Kasumi-1 (cell line): Measurements from ENCODE around the gene ZNF746.

Experiments
- DNase-seq, 2 experiments: peaks; one replicate each; lab custom pipeline; 2025; lab: John Stamatoyannopoulos, UW

The ZNF746 gene

DNA sequence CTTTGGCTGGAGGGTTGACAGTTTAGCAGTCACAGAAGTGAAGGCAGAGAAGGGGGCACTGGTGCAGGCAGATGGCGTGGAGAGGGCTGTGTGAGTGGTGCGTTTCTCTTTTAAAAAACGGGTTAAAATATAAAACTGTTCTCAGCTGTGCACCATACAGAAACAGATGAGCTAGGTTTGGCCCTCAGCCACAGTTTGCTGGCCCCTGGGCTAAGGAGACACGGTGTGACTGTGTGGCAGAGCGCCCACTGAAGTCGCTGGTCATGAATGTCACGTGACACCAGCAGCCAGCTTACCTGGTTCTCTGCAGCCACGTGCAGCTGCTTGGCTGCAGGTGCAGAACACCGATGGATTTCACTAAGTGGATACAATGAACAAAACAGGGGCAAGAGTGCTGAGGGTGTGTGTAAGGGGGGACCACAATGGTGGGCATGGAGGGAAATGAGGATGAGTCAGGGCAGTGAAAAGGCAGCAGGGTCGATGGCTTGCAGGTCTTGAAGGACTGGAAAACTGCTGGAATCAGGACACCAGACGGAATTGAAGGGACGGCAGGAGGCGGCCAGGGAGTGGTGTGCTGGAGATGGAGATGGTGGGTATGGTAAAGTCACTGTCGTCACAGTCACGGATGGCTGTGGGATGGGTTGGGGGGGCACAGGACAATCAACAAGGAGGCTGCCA lies 7.4 kb downstream of the ZNF746 start:
- DNase-seq: no peak

DNA sequence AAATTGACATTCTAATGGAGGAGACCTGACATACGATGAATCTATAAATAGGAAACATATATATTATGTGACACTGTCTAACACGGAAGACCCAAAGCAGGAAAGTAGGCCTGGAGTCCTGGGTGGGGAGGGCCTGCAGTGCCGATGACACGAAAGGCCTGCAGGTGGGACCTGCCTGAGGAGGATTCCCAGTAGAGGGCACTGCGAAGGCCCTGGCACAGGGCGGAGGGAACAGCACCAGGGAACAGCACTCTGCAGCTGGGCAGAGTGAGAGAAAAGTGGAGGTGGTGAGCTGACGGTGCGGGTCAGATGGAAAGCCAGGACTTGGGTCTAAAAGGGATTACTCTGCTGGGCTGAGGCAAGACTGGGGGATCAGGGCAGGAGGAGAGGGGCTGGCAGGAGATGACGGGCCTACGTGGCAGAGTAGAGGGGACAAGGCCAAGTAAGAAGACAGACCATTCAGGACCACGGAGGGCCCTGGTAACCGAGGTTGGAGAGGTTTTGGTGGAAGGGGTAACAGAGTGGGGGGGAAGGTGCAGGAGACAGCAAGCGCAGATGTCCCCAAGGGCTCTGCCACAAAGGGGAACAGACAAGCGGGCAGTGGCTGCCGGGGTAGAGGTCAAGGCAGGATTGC lies 8.1 kb downstream of the ZNF746 start:
- no peak for DNase-seq

DNA sequence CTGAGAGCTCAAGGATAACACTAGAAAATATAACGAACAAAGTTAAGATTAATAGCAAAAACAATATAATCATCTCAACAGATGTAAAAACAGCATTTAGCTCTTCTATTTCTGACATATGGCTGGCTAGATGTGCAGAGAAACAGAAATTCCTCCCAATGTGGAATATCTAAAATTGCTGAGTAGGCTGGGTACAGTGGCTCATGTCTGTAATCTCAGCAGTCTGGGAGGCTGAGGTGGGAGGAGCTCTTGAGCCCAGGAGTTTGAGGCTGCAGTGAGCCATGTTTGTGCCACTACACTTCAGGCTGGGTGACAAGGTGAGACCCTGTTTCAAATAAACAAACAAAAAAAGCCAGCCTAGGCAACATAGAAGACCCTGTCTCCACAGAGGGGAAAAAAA lies 18.0 kb downstream of the ZNF746 start:
- no peak for DNase-seq

DNA sequence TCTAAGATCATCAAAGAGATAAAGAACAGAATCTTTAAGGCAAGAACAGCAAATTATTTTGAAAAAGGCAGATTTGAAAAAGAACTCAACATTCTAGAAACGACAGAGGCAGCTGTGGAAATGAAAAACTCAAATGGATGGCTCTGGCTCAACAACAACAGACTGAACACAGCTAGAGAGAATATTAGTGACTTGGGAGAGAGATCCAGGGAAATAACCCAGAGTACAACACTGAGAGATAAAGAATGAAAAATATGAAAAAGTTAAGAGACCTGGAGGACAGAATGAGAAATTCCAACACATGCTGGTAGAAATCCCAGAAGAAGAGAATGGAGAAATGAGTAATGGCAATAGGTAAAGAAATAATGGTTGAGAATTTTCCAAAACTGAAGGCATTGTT lies 18.9 kb downstream of the ZNF746 start:
- DNase-seq: no peak

DNA sequence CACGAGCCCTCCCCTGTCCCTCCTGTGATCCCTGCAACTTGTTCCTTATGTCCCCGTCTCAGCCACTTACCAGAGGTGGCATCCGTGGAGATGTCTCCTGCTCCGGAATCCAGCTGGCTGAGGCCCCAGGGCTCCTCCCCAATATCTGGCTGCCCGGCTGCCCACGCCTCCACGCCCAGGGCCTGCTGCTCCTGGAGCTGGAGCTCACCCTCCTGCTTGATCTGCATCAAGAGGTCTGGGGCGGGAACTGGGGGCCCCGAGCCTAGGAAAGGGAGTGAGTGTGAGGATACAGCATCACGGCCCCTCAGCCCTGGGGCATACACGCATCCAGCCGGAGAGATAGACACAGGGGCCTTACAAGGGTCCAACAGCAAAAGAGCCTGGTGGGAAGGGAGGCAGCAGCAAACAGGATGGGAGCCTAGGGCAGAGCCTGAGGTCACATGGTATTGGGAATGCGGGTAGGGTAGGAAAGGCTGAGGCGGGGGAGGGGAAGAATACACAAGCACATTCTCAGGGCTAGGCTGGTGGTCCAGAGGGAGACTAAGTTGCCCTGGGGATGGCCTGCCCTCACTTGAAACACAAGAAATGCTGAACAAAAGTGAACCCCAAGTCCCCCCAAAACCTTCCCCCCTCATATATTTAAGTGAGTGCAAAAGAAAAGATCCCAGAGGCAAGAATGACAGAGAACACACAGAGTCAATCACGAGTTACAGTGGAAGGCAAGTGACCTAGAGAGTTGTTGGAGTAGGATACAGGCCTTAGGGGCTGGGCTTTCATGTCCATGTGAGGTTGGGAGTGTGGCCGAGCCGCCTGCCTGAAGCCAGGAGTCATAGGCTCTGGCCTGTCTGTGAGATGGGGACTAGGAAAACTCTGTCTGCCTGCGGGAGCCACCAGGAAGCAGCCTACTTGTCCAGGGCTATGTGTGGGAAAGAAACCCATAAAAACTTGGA lies 19.8 kb downstream of the ZNF746 start:
- DNase-seq: no peak

DNA sequence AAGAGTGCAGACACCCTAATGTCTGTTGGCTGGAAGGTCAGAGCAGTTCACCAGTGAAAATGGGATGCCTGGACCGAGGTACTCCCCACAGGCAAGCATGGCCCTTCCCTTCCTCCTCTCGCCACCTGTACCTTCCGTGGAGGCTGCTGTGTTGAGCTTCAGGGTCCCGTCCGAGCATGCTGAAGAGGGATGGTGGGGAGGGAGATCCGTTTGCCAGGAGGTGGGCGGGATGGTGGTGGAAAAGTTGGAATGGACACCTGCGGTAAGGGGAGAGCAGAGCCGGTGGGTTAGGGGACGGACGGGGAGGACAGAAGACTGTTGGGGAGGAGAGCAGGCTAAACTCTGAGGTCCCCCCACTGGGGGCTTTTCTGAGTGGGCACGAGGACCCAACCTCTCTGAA lies 20.8 kb downstream of the ZNF746 start:
- DNase-seq: no peak

DNA sequence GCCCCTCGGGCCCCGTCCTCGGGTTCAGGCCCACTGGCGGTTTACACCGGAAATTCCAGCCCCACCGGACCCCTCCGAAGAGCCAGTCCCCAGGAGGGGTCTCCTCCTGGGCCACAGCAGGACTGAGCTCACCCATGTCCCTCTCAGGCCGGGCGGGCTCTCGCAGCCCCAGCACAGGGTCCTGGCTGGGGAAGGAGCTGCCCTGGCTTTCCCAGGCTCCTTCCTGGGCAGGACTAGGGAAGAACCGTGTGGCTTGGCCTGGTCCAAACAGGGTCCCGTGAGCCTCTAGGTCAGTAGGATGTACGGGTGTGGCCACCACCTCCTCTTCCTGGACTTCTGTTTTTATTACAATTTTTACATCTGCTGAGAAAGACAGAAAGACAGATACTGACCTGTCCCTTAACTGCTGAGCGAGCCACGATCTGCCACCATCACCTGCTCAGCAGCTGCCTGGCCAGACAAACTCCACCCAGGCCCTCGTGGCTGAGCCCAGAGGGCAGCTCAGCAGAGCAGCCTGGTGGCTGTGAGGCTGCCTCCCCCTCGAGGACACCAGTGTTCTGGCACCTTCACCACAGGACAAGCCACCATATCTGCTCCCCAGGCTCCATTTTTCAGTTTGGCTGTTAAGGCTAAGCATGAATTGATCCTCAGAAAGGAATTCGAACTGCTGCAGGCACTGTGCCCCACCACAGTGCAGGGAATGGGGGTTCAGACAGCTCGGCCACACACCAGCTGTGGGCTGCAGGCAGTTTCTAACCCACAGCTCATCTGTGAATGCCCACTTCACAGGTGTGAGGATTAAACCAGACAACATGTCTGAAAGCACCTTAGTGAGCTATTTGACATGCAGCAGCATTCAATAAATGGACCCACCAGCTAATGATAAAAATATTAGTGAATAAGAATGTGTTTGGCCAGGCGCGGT lies 22.2 kb downstream of the ZNF746 start:
- no peak for DNase-seq

DNA sequence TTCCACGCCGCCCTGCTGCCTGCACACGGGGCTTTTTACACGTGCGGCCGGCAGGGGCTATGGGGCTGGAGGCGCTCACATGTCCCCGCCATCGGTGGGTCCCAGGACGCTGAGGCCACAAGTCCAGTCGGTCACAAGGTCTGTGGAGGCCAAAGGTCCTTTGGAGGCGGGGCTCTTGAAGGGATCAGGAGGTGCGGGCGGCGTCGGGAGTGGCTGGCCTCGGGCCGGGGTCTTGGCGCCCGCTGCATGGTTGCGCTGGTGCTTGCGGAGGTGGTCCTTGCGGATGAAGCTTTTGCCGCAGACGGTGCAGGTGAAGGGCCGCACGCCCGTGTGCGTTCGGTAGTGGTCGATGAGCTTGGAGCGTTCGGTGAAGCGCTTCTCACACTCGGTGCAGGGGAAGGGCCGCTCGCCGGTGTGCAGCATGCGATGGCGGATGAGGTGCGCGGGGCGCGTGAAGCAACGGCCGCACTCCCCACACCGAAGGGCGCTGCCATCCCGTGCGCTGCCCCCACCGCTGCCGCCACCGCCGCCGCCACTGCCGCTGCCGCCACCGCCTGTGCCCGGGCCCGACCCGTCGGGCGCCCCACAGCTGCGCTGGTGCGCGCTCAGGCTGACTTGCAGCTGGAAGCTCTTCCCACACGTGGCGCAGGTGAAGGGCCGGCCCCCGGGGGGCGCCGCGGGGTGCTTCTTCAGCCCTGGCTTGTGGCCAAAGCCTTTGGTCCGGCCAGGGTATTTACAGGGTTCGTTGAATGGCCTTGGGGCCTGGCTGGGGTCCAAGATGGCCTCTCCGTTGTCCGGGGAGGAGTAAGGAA lies 23.1 kb downstream of the ZNF746 start:
- no peak for DNase-seq

DNA sequence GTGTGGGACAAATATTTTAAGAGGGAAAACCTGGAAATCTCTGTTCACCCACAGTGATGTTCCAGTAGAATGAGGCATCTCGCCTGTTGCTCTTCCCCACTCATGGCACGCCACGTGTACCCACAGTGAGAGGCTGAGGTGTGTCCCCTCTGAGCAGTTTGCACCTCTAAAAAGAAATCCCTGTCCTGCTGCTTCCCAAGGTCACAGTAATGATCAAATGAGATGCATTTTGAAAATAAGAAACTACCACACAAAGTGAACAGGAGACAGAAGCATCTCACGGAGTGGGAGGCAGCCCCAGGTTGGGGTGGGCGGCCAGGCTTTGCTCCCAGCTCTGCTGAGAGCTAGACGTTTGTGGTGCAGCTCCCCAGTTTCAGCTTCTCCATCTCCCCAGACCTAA lies 24.4 kb downstream of the ZNF746 start:
- DNase-seq: no peak

DNA sequence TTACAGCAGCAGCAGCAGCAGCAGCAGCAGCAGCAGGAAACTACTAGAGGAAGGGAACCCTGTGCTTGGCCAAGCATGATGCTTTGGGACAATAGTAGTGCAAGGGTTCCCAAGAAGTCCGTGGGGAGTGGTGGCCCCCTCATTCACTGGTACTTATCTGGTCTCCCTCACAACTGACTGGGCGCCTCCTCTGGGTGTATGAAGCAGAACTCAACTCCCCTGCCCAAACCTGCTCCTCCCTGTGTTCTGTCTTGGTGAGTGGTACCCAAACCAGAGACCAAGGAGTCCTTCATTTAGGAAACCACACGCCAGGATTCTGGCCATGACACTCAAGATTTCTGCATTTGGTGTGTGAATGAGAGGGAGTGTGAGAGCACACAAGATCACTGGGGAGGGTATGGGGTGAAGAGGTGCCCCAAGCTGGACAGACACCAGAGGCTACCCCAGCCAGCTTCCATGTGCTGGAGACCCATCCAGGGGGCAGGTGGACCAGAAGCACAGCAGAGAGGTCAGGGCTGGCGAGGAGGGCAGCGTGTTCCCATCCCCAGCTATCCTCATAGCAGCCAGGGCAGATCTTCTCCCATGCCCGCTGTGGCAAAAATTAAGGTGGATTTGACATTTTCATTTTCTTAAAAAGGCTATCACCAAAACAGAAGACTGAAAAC lies 26.2 kb downstream of the ZNF746 start:
- no peak for DNase-seq

DNA sequence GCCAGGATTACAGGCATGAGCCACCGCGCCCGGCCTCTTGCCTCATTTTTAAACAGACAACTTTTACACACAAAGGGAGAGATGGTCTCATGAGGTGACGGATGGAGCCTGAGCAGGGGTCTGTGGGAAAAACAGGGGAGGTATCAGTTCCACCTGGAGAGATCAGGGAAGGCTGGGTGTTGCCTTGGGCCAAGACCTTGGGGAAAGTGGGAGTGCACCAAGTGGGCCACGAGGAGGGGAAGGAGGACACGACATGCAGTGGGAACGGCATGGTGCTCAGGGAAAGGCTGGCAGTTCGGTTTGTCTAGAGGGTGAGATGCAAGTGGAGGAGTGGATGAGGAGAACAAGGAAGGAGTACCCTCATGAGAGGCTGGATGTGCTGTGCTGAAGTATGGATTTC lies 27.8 kb downstream of the ZNF746 start:
- DNase-seq: no peak

DNA sequence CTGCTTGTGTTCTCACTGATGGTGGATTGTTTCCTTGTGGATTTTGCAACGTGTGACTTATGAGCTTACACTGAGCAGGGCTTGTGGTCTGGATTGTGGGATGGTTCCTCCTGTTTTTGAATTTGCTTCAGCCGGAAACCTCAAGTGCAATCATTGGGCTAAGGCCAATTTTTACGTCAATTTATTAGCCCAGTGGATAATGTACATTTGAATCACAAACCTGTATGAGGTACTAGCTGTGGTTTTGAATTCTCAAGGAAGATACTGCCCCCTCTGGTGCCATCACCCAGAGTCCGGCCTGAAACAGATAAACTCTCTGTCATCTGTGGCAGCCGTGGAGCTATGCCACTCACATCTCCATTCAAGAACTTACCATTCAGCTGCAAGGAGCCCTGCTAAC lies 29.4 kb downstream of the ZNF746 start:
- peak in 1 of 2 experiments; percentile 23 for DNase-seq

DNA sequence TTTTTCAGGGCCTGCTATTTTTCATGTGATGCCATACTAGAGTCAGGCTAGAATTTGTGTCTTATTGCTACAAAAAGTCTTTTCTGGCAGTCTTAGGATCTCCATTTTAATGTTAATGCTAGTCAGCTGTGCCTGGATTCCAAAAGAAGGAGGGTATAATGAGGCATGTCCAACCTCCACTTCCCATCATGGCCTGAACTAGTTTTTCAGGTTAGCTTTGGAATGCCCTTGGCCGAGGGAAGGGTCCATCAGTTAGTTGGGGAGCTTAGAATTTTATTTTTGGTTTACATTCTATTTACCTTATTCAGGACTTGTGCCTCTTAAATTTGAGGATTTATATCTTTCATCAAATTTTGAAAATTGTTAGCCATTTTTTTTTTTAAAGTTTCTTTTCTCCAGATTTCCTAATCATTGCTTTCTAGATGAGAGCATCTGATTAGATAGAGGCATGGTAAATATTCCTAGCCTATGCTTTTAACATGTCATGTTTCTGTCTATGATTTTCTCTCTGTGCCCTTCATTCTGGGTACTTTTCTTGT lies 30.2 kb downstream of the ZNF746 start:
- DNase-seq: no peak

DNA sequence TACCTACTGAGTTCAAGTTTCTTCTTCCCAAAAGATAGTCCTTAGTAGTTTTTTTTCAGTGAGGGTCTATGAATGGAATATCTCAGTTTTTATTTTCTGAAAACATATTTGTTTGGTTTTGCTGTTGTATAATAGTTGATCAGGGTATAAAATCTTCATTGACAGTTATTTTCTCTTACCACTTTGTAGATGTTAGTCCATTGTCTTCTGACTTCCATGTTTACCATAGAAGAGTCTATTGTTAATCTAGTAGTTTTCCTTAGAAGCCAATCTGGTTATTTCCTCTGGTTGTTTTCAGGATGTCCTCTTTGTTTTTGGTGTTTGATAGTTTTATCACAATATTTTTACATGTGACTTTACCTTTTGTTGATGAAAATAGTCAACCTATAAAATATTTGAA lies 31.2 kb downstream of the ZNF746 start:
- DNase-seq: no peak

DNA sequence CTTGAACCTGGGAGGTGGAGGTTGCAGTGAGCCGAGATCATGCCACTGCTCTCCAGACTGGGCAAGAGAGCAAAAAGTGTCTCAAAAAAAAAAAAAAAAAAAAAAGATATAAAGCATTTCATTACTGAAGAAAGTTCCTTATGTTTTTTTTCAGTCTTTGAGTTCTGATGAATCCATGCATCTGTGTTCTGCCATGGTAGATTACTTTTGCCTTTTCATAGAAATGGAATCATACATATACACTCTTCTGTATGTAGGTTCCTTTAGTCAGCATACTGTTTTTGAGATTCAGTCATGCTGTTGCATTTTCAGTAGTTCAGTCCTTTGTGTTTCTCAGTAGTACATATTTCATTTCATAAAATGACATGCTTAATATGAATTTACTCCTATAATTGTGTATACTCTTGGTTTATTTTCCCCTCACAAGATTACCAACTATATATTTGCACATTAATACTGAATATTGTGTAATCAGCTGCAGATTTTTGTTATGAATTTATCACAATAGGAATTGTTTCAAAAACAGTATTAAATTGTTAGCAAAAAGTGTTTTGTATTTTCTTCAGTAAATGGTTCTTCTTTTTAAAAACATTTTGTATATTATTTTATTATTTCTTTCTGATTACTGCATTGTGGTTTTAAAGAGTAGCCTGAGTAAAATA lies 34.0 kb downstream of the ZNF746 start:
- DNase-seq: no peak

DNA sequence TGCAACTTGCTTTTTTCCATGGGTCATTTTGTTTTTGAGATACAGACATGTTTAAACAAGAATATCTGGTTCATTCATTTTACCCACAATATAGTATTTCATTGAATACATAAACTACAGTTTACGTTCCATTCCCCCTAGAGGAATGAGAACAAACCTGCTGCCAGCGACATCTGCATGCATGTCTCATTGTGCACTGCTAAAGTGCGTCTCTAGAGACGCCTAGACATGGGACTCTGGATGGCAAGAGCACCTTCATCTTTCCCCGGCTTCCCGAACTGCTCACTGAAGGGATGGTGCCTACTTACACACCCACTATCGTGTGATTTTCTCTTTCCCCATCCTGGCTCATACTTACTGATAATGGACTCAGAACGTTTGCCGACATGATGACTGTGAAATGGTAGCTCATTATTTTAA lies 35.5 kb downstream of the ZNF746 start:
- DNase-seq: no peak

DNA sequence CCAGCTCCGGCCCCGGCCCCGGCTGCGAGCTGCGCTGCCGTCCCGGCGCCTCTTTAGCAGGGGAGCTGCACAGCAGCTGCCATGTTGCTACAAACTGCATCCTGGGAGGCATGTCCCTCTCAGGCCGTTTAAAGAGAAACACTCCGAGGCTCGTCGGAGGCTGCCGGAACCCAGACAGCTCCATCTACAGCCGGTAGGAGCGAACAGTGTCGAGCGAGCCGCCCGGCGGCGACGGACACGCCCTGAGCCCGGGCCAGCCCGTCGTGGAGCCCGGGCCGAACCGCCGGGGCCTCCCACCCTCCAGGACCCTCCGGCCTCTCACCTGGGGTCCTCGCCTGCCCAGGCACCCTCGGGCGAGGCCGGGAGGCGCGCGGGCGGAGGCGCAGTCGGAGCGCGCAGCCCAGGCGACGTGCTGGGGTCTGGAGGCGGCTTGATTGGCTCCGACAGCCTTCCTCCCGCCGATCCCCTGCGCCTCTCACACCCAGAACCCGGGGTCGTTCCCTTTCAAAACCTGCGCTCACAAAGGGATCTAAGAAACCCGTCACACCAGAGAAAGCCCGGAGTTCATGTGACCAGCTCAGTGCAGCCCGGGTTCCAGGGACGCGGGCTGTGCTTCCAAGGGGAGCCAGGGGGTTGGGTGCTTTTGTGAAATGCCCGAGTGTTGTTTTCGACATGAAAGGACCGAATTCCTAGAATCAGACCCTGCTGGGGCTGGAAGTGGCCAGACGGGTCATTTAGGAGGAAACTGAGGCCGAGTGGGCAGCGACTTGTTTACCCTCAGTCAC lies 36.9 kb downstream of the ZNF746 start, which contains the start of gene ZNF777:
Gene ZNF777 (minus strand): TSS at position 570 of the 785 bp plus-strand sequence. CDS start 5,040 bp downstream, outside the sequence.
- peak; percentile 80 for DNase-seq
